NCI-H2227 (cell line): Measurements from ENCODE around the gene CHCHD5.

Experiments used
- DNase-seq: peaks from one replicate; lab custom pipeline; 2025; ENCODE audit not compliant: unreplicated experiment; lab: John Stamatoyannopoulos, UW

Gene CHCHD5

DNA sequence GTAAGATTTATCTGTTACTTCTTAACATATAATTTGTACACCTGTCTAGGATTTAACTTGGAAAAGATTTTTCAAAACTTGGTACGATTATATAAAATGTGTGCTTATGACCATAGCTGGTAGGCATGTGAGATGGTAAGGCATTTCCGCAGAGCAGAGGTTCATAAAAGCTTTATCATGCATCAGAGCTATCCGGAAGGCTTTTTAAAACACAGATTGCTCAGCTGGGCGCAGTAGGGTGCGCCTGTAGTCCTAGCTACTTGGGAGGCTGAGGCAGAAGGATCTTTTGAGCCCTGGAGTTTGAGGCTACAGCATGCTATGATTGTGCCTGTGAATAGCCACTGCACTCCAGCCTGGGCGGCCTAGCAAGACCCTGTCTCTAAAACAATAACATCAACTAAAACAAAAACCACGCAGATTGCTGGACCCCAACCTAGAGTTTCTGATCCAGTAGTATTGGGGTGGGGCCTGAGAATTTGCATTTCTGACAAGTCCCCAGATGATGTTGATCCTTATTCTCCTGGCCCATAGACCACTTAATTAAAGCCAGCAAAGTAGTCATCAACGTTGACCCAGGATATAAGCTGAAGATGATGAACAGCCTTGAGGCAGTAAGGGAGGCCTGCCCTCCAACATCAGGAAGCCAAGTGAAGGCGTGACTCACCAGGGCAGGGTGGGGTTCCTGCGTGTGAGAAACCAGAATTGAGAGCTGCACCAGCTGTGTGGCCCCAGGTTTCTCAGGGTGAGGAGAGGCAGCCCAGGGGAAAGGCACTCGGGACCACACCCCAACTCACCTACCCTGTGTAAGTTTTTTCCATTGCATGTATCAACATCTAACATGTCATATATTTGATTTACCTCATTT is 39.7 kb downstream of the CHCHD5 start:
- DNase-seq: no peak

DNA sequence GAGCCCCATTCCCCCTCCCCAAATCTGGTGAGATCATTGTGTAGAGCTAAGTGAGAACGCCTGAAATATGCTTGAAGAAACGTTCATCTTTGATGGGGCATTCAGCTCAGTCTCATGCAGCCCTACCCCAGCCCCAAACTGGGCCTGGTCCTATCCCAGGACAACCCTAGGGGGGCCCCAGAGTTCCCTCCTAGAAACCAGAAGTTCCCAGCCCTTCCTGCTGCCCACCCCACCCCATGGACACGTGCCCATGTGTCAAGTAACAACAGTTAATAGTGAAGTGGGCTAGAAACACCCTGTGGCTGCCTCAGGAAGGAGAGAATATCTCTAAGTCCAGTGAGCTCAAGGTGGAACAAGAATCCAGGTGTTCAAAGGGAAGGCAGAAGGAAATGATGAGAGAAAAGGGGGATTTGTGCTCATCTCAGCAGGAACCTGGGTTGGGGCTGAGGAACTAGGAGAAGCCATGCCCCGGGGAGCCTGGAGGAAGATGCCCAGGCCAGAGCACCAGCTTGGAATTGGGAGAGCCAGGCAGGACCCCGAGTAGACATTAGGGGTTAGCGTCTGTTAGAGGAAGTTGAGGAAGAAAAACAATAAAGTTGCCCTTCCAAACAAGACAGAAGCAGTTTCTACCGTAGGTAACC is 41.2 kb downstream of the CHCHD5 start:
- DNase-seq: no peak

DNA sequence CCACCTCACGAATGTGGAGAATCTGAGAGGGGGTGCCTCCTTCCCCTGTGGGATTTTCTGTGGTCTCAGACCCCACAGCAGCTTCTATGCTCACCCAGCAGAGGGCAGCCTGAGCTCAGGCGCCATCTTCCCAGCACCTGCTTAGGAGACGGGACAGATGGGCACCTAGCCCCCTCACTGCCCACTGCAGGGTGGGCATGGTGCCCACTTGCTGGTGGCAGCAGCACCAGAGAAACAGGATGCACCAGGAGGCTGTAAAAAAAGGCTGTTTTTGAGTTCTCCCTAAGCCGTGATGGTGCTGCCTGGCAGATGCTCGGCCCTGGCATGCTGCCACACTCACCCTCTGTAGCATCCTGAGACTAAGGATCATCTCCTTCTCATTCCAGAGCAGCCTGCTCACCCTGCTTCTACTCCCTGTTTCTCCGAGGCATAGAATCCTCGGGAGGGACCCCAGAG is 42.2 kb downstream of the CHCHD5 start:
- peak; percentile 72 for DNase-seq

DNA sequence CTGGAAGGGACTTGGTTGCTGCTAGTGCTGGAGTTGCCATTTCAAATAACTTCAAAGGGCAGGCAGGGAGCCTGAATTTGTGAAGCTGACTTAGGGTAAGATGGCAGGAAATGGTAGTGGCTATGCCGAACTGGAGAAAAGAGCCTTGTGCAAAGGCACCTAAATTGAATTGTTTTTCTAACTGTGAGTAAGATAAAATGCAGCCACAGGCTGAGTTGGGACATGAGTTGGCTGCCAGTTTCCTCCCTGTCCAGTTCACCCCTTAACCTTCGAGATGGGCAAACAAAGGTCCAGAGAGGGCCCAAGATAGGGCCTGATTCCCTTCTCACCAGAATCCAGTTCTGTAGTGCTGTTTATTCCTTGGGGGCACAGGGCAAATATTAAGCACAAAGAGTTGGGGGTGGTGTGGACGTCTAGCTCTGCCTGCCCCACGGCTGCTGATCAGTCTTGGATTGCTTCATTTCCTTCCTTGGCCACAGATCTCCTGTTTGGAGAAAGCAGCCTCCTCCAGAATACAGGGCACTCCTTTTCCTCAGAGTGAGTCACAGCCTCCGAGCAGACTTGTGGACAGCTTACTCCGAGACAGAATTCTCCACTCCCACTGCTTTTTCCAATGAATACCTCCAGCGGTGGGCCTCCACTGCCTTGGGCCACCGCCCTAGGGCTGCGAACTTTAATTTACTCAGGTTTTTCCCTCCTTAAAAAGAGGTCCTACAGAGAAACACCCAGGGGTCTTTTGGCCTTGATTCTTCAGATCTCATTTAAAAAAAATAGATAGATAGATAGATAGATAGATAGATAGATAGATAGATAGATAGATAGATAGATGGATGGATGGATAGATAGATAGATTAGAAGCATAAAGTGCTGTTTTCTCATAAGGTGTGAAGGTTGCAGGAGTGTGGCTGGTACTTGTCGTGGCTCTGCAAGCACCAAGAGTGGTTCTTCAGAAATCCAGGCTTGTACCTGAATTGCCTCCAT is 42.9 kb downstream of the CHCHD5 start:
- no peak for DNase-seq

DNA sequence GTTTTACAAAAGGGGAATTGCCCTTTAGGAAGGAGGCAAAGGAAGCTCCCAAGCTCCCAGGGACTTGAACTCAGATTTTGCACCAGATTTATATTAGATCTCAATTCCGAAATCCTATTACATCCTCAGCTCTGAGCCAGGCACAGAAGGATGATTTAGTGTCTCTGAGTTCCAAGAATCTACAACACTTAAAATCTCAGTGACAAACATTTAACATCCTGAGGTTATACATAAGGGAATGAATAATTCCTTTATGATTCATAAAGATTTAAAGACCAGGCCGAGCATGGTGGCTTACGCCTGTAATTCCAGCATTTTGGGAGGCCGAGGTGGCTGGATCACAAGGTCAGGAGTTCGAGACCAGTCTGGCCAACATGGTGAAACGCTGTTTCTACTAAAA is 44.8 kb downstream of the CHCHD5 start:
- DNase-seq: no peak

DNA sequence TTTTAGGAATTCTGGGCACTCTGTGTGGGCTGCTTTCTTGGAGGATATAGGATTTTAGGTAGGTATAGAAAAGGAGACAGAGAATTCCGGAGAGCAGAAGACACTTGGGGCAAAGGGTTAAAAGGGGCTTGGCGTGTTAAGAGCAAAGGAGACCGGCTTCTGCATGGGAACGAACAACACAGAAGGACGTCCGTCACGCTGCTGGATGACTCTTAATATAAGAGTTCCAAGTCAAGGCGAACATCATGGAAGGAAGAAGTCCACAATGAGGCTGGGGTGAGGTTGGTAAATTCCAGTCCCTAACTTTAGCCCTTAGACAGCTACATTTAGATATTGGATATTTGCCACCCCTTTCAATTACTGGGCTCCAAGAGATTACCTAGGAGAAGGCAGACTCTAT is 45.4 kb downstream of the CHCHD5 start:
- DNase-seq: no peak

DNA sequence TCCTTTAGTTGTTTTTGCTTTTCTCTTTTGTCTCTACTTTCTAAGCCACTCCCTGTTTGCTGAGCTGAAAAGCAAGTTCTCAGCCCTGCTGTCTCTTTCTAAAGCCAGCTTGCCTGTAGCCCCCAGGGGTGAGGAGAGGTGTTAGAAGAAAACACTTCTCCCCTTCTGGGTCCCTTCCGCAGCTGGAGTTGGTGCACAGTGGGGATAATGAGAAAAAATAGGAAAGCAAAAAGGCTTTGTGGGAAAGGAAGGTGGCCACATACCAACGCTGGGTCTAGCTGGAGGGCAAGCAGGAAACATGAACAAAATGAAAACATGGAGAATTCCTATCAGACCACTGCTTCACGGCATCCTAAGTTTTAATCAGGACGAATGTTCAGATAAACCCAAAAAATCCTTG is 45.9 kb downstream of the CHCHD5 start:
- DNase-seq: no peak

DNA sequence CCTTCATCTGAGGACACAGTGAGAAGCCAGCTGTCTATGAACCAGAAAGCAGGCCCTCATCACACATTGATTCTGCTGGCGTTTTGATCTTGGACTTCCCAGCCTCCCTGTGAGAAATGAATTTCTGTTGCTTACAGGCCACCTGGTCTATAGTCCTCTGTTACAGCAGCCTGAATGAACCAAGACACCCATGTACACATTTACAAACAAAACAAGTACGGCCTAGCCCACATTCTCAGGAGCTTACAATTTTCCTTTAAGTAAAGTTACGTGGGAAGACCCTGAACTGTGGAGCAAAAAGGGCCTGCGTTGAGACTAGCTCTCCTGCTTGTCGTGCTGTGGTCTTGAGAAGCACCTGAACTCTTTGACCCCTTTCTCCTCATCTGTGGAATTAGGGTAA is 49.3 kb downstream of the CHCHD5 start:
- DNase-seq: no peak

DNA sequence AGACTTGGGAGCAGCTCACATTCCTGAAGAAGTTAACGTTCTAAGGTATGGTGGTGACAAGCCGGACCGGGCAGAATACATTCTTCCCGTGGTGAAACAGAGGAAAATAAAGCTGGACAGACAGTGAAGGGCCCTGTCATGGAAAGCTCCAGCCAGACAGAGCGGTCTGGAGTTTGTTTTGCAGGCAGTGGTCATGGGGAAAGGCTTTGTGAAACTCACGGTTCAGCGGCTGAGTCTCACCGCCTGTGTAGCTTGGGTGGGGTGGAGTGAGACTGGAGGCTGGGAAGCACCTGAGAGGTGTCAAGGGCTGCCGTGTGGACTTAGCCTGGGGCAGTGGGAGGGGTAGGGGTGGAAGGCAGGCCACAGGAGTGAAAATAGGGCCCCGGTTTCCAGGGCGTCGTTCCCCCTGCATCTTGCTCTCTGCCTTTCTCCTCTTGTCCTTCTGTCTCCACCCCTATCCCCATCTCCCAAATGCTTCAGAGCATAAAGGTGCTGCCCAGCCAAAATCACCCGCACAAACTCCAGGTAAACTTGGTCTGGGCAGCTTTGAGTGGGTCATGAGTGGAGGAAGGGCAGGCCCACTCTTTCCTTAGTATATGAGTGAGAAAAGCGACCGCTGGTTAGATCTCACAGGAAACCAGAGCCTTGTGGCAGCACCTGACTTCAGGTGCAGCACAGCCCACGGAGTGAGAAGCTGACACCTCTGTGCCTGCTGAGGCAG is 49.9 kb downstream of the CHCHD5 start:
- DNase-seq: no peak

DNA sequence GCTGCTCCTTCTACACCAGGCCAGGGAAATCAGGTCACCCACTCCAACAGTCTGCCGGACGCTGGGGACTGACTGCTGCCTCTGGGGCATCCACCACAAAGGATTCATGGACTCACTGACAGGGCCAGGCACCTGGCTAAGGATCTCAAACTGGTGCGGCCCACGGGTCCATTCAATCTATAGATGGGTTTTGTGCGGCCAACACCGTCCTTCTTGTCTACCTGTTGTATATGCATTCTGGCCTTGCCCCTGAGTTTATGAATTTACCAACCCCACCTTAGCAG is 50.4 kb downstream of the CHCHD5 start:
- DNase-seq: no peak

DNA sequence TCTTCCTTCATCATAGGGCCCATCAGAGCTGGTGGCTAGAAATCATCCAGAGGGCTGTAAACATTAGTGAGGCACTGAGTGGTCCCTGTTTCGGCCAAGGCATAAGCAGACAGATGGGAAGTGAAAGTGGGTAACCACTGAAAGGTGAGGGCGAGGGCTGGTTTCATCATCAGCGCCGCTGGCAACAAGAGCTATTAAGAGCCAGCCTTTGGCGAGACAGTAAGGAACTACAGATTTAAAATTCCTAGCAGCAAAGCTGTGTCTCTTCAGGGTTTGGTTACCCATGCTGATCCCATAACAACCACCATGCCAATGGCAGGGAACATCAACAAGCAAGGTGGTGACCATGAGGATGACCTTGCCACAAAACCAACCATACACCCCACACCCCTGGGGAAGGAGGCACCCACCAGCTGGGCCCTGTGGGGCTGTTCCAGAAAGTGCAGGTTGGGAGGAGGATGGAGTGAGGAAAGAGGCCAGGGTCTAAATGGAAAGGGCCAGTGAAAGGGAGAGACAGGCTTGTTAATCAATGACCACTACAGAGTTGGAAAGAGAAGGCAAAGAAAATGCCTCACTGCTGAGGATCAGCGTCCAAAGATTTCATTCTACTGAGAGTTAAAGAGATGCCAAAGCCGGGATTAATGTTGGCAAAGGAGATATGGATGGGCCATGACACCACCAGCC is 52.3 kb downstream of the CHCHD5 start:
- no peak for DNase-seq

DNA sequence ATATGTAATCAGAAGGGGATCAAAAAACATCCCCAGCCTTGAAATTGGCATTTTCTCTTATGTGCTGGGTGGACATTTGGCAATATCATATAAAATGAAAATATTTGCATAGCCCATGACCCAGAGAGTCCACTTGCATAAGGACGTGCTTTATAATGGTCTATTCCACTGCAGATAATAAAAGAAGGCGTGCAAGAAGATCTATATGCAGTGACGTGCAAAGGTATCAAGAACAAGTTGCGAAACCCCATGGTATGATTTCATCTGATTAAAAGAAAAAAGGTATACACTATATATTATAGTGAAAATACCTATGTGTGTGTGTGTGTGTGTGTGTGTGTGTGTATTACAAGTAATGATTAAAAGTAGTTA is 52.9 kb downstream of the CHCHD5 start:
- DNase-seq: no peak
